ENCODE data around the gene CLSTN1. TPM values are rescaled to one million over a fixed set of nuclear protein-coding genes. Genes with fewer than 3 reads are reported as not detected.

CLSTN1 gene
- total and polyA plus RNA-seq, 2 of the 8 experiments (the other 6 are each of a cell fraction or from before 2014, with no cell fraction given) = 34.2 to 97.4 TPM

DNA sequence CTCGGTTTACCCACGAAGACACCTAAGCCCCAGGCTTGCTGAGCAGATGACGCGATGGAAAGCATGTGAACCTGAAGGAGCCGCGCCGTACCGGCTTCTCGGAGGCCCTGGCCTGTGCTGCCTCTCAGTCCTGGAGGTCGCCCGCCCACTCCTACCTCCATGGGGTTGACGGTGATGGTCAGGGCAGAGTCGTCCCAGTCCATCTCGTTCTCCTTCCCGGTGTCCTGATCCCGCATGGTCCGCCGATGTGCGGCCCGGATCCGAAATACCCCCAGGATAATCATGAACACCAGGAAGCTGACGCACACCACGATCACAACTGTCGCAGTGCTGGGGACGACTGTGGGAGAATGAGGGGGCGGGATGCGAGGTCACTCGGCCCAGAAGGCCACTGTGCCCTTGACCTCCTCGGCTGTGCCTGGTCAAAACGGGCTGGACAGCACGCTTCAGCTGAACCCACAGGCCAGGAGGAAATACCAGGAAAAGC lies 92.7 kb downstream of the CLSTN1 start (continued):
- TF ChIP-seq RXRA (IDR thresholded peaks at IDR 0.05; ENCODE audit: insufficient read depth, low read depth, low read length) (no peak), TEAD4 (IDR thresholded peaks at IDR 0.05; ENCODE audit: low read depth, low read length) (no peak)

Data from H1 (cell line).